SK-N-SH (cell line): ENCODE data around the gene ARF5.

Experiments
- CTCF ChIP-seq: fragments of 200-600 bp; sonication (generic); IDR thresholded peaks from 2 replicates; pipeline ENCODE4 v1.6.1; 2017; ENCODE audit warnings: antibody characterized with exemption, mild to moderate bottlenecking, moderate library complexity
- EP300 ChIP-seq, 2 experiments: IDR thresholded peaks; 2 replicates each; pipeline versions ENCODE4 v1.4.0 to v1.6.1; 2012; ENCODE audit warnings: borderline replicate concordance in 1 of 2, low read depth in 1 of 2, low read length in 1 of 2
- JUND ChIP-seq: IDR thresholded peaks from 2 replicates; pipeline ENCODE4 v1.4.0; 2012
- MAX ChIP-seq: IDR thresholded peaks from 2 replicates; pipeline ENCODE4 v1.4.0; 2012; ENCODE audit warnings: low read depth
- MEF2A ChIP-seq: IDR thresholded peaks from 2 replicates; pipeline ENCODE4 v1.4.0; 2012; ENCODE audit warnings: low read depth, borderline replicate concordance
- POLR2AphosphoS5 ChIP-seq: IDR thresholded peaks from 2 replicates; pipeline ENCODE4 v1.6.1; 2012; ENCODE audit warnings: low read depth, low read length
- RCOR1 ChIP-seq: fragments of 150-350 bp; IDR thresholded peaks from 2 replicates; pipeline ENCODE4 v1.6.1; 2017; ENCODE audit warnings: antibody characterized with exemption, low read length
- REST ChIP-seq: IDR thresholded peaks from 2 replicates; pipeline ENCODE4 v1.6.1; 2012; ENCODE audit warnings: mild to moderate bottlenecking, low read depth, low read length, moderate library complexity
- RXRA ChIP-seq: IDR thresholded peaks from 2 replicates; pipeline ENCODE4 v1.4.0; 2012; ENCODE audit warnings: low read depth, mild to moderate bottlenecking, borderline replicate concordance
- TCF12 ChIP-seq: IDR thresholded peaks from 2 replicates; pipeline ENCODE4 v1.4.0; 2012

- TF ChIP-seq CTCF (peak; percentile 77), RCOR1 (peak; percentile 54), TCF12 (peak; percentile 4; the same call in 1 of the 2 replicates), POLR2AphosphoS5 (no peak; the same call in 1 of the 2 replicates), EP300 (IDR thresholded peaks at IDR 0.05; ENCODE audit: borderline replicate concordance in 1 of 2, low read depth in 1 of 2, low read length in 1 of 2) (no peak), MAX (0 out of 2 replicates have a peak, but pooled peaks have one; percentile 42), JUND (no peak), RXRA (no peak), REST (peak; percentile 27; the same call in 1 of the 2 replicates), MEF2A (no peak)
Observed at GRCh38 chr7:127588697-127589482, 679 bp downstream of the ARF5 start.
